CD8-positive, alpha-beta memory T cell (primary cell): ENCODE measurements around the gene ZCCHC7. TPM values are rescaled to one million over a fixed set of nuclear protein-coding genes. Genes with fewer than 3 reads are reported as not detected.

Experiments
- CTCF ChIA-PET: fragments of 350-600 bp; sonication (Branson Sonifier 250); formaldehyde crosslinking; loops from one replicate; lab custom pipeline; 2021; ENCODE audit warnings: antibody characterized with exemption; lab: Charles Lee
- POLR2A ChIA-PET: fragments of 350-600 bp; sonication (Branson Sonifier 250); formaldehyde crosslinking; loops from one replicate; lab custom pipeline; 2021; ENCODE audit warnings: antibody characterized with exemption; lab: Charles Lee
- DNase-seq, 5 donors: peaks; one replicate each; pipeline versions ENCODE4 v3.0.0 to v3.0.0-alpha.2; 2020 to 2022; ENCODE audit warnings: mixed read lengths in 1 of 5
- H3K27ac ChIP-seq: one replicate; pipeline ENCODE4 v1.7.0; 2013; ENCODE audit warnings: low read depth, mild to moderate bottlenecking, low read length, moderate library complexity
- H3K27me3 ChIP-seq: 2 replicates; pipeline ENCODE4 v1.7.0; 2013; ENCODE audit warnings: low read length, mild to moderate bottlenecking; ENCODE audit not compliant: insufficient read depth, poor library complexity, severe bottlenecking
- H3K36me3 ChIP-seq: 2 replicates; pipeline ENCODE4 v1.7.0; 2013; ENCODE audit warnings: mild to moderate bottlenecking, low read length, moderate library complexity; ENCODE audit not compliant: insufficient read depth
- H3K4me1 ChIP-seq: 2 replicates; pipeline ENCODE4 v1.7.0; 2013; ENCODE audit warnings: mild to moderate bottlenecking, low read length, moderate library complexity; ENCODE audit not compliant: insufficient read depth
- H3K4me3 ChIP-seq: 2 replicates; pipeline ENCODE4 v1.7.0; 2013; ENCODE audit warnings: mild to moderate bottlenecking, low read length
- H3K9me3 ChIP-seq: 2 replicates; pipeline ENCODE4 v1.7.0; 2013; ENCODE audit warnings: mild to moderate bottlenecking, low read length
- H3K27ac Mint-ChIP-seq, 8 donors: one replicate each; pipeline ENCODE4 v1.8.0; 2020 to 2021; ENCODE audit warnings: mixed read lengths in 8 of 8, mild to moderate bottlenecking in 6 of 8, inconsistent platforms in 3 of 8, moderate library complexity in 3 of 8
- H3K27me3 Mint-ChIP-seq, 2 donors: one replicate each; pipeline ENCODE4 v1.8.0; 2020 to 2021; ENCODE audit warnings: mixed read lengths in 2 of 2, mild to moderate bottlenecking in 1 of 2, moderate library complexity in 1 of 2
- H3K36me3 Mint-ChIP-seq, 3 donors: one replicate each; pipeline ENCODE4 v1.8.0; 2020 to 2021; ENCODE audit warnings: mixed read lengths in 3 of 3, inconsistent platforms in 1 of 3, mild to moderate bottlenecking in 1 of 3
- H3K4me1 Mint-ChIP-seq, 3 donors: one replicate each; pipeline ENCODE4 v1.8.0; 2020 to 2021; ENCODE audit warnings: mixed read lengths in 3 of 3, inconsistent platforms in 1 of 3, mild to moderate bottlenecking in 1 of 3
- H3K4me3 Mint-ChIP-seq, 7 donors: one replicate each; pipeline ENCODE4 v1.8.0; 2020 to 2021; ENCODE audit warnings: mixed read lengths in 7 of 7, mild to moderate bottlenecking in 6 of 7, moderate library complexity in 4 of 7, inconsistent platforms in 2 of 7
- H3K9me3 Mint-ChIP-seq, 5 donors: one replicate each; pipeline ENCODE4 v1.8.0; 2020 to 2022; ENCODE audit warnings: mixed read lengths in 5 of 5, mild to moderate bottlenecking in 3 of 5, moderate library complexity in 2 of 5, inconsistent platforms in 1 of 5
- polyA plus RNA-seq: library from polyadenylated mRNA; unstranded; fragments of 300-500 nt; fragmentation: Illumina TruSeq; gene quantifications from one replicate; pipeline ENCODE4 v1.2.3, GENCODE V29; 2021
- total RNA-seq, 2 experiments: library from RNA; stranded (reverse); gene quantifications; one replicate each; pipeline ENCODE4 v1.2.3, GENCODE V29; 2021

The ZCCHC7 gene
- total and polyA plus RNA-seq, 3 experiments from 2014 or later = 25.6 to 35.2 (median 27.1) TPM

GRCh38 chr9:37329576-37329975 lies 209.2 kb downstream of the ZCCHC7 start:
- no peak overlapping the region for H3K27ac Mint-ChIP-seq
- peaks cover 0 to 12% (median 0%) of the 10 kb centered on the region in 3 donors for H3K36me3 Mint-ChIP-seq
- no peak overlapping the region for H3K4me3 Mint-ChIP-seq
- no peaks in the 10 kb centered on the region for H3K27me3 ChIP-seq
- H3K4me1 Mint-ChIP-seq = no peaks in the 10 kb centered on the region
- no peaks in the 10 kb centered on the region for H3K36me3 ChIP-seq
- H3K27me3 Mint-ChIP-seq = no peaks in the 10 kb centered on the region
- no peak for DNase-seq
- POLR2A ChIA-PET = no interaction called here
- H3K4me1 ChIP-seq = no peaks in the 10 kb centered on the region
- H3K27ac ChIP-seq = no peak overlapping the region
- CTCF ChIA-PET = interaction anchor here (1.0 to 2.1 kb wide), 4 partner anchors 29 to 456 kb away, joined by 3 to 12 read pairs (median 5); no protein-coding TSS in a partner anchor
- no peaks in the 10 kb centered on the region for H3K9me3 Mint-ChIP-seq
- H3K9me3 ChIP-seq = no peaks in the 10 kb centered on the region
- no peak overlapping the region for H3K4me3 ChIP-seq

- no peaks in the 10 kb centered on the region for H3K9me3 Mint-ChIP-seq
- Histone ChIP-seq H3K27ac (no peak overlapping the region), H3K9me3 (no peaks in the 10 kb centered on the region), H3K4me1 (no peaks in the 10 kb centered on the region), H3K36me3 (no peaks in the 10 kb centered on the region), H3K27me3 (no peaks in the 10 kb centered on the region), H3K4me3 (no peak overlapping the region)
- no peak overlapping the region for H3K27ac Mint-ChIP-seq
- H3K36me3 Mint-ChIP-seq = peaks cover 0 to 9% (median 0%) of the 10 kb centered on the region in 3 donors
- H3K27me3 Mint-ChIP-seq = no peaks in the 10 kb centered on the region
- DNase-seq = no peak
- ChIA-PET POLR2A (no interaction called here), CTCF (no interaction called here)
- no peak overlapping the region for H3K4me3 Mint-ChIP-seq
- no peaks in the 10 kb centered on the region for H3K4me1 Mint-ChIP-seq
Measured at GRCh38 chr9:37331871-37332270, 211.5 kb downstream of the ZCCHC7 start.

GRCh38 chr9:37332578-37332977 lies 212.2 kb downstream of the ZCCHC7 start:
- CTCF ChIA-PET = no interaction called here
- no peaks in the 10 kb centered on the region for H3K4me1 ChIP-seq

GRCh38 chr9:37333288-37333687 lies 212.9 kb downstream of the ZCCHC7 start:
- DNase-seq = no peak
- Mint-ChIP-seq H3K36me3 (peaks cover 0 to 3% (median 0%) of the 10 kb centered on the region in 3 donors), H3K9me3 (no peaks in the 10 kb centered on the region), H3K4me3 (no peak overlapping the region), H3K27me3 (no peaks in the 10 kb centered on the region), H3K27ac (no peak overlapping the region), H3K4me1 (no peaks in the 10 kb centered on the region)
- Histone ChIP-seq H3K27me3 (no peaks in the 10 kb centered on the region), H3K36me3 (no peaks in the 10 kb centered on the region), H3K4me1 (no peaks in the 10 kb centered on the region), H3K4me3 (no peak overlapping the region), H3K27ac (no peak overlapping the region), H3K9me3 (no peaks in the 10 kb centered on the region)
- POLR2A ChIA-PET = no interaction called here
- CTCF ChIA-PET = no interaction called here

More at GRCh38 chr9:37332578-37332977, 212.2 kb downstream of the ZCCHC7 start:
- Mint-ChIP-seq H3K4me3 (no peak overlapping the region), H3K36me3 (peaks cover 0 to 6% (median 0%) of the 10 kb centered on the region in 3 donors), H3K27me3 (no peaks in the 10 kb centered on the region), H3K27ac (no peak overlapping the region), H3K9me3 (no peaks in the 10 kb centered on the region), H3K4me1 (no peaks in the 10 kb centered on the region)
- Histone ChIP-seq H3K27me3 (no peaks in the 10 kb centered on the region), H3K4me3 (no peak overlapping the region), H3K9me3 (no peaks in the 10 kb centered on the region), H3K36me3 (no peaks in the 10 kb centered on the region), H3K27ac (no peak overlapping the region)
- no peak for DNase-seq
- POLR2A ChIA-PET = no interaction called here

- Histone ChIP-seq H3K27ac (no peak overlapping the region), H3K36me3 (no peaks in the 10 kb centered on the region), H3K9me3 (no peaks in the 10 kb centered on the region), H3K4me1 (no peaks in the 10 kb centered on the region), H3K4me3 (no peak overlapping the region), H3K27me3 (no peaks in the 10 kb centered on the region)
- Mint-ChIP-seq H3K4me3 (no peak overlapping the region), H3K27me3 (no peaks in the 10 kb centered on the region), H3K36me3 (peaks cover 0 to 1% (median 0%) of the 10 kb centered on the region in 3 donors), H3K4me1 (no peaks in the 10 kb centered on the region), H3K9me3 (no peaks in the 10 kb centered on the region), H3K27ac (no peak overlapping the region)
- DNase-seq = no peak
- ChIA-PET POLR2A (no interaction called here), CTCF (no interaction called here)
Measured at GRCh38 chr9:37335238-37335637, 214.9 kb downstream of the ZCCHC7 start.

- Histone ChIP-seq H3K27me3 (no peaks in the 10 kb centered on the region), H3K4me1 (no peaks in the 10 kb centered on the region), H3K36me3 (no peaks in the 10 kb centered on the region), H3K27ac (no peak overlapping the region), H3K4me3 (no peak overlapping the region), H3K9me3 (no peaks in the 10 kb centered on the region)
- ChIA-PET CTCF (interaction anchor here (0.6 to 1.4 kb wide), 2 partner anchors 426 to 463 kb away, joined by 4 to 6 read pairs; no protein-coding TSS in a partner anchor), POLR2A (no interaction called here)
- H3K27ac Mint-ChIP-seq = no peak overlapping the region
- no peak for DNase-seq
- H3K4me1 Mint-ChIP-seq = no peaks in the 10 kb centered on the region
- H3K36me3 Mint-ChIP-seq = peaks cover 0 to 1% (median 0%) of the 10 kb centered on the region in 3 donors
- H3K4me3 Mint-ChIP-seq = no peak overlapping the region
- no peaks in the 10 kb centered on the region for H3K9me3 Mint-ChIP-seq
- no peaks in the 10 kb centered on the region for H3K27me3 Mint-ChIP-seq
Measured at GRCh38 chr9:37336150-37336549, 215.8 kb downstream of the ZCCHC7 start.

- no peaks in the 10 kb centered on the region for H3K27me3 ChIP-seq
- H3K4me1 ChIP-seq = no peaks in the 10 kb centered on the region
- H3K9me3 Mint-ChIP-seq = no peaks in the 10 kb centered on the region
- H3K4me1 Mint-ChIP-seq = no peaks in the 10 kb centered on the region
- no peak overlapping the region for H3K27ac ChIP-seq
- H3K4me3 ChIP-seq = no peak overlapping the region
- DNase-seq = no peak
- H3K36me3 ChIP-seq = no peaks in the 10 kb centered on the region
- H3K4me3 Mint-ChIP-seq = no peak overlapping the region
- ChIA-PET POLR2A (interaction anchor here (0.6 kb wide), 1 partner anchor 37 kb away, joined by 5 read pairs; no protein-coding TSS in a partner anchor), CTCF (interaction anchor here (1.4 kb wide), 1 partner anchor 464 kb away, joined by 6 read pairs; no protein-coding TSS in a partner anchor)
- H3K36me3 Mint-ChIP-seq = peaks cover 0 to 1% (median 0%) of the 10 kb centered on the region in 3 donors
- no peaks in the 10 kb centered on the region for H3K9me3 ChIP-seq
- H3K27ac Mint-ChIP-seq = no peak overlapping the region
- no peaks in the 10 kb centered on the region for H3K27me3 Mint-ChIP-seq
Measured at GRCh38 chr9:37337301-37337890, 217.0 kb downstream of the ZCCHC7 start.

- no peaks in the 10 kb centered on the region for H3K9me3 Mint-ChIP-seq
- H3K36me3 Mint-ChIP-seq = peaks cover 0 to 1% (median 0%) of the 10 kb centered on the region in 3 donors
- H3K4me3 Mint-ChIP-seq = no peak overlapping the region
- Histone ChIP-seq H3K27ac (no peak overlapping the region), H3K36me3 (no peaks in the 10 kb centered on the region), H3K4me1 (no peaks in the 10 kb centered on the region), H3K4me3 (no peak overlapping the region), H3K27me3 (no peaks in the 10 kb centered on the region), H3K9me3 (no peaks in the 10 kb centered on the region)
- ChIA-PET POLR2A (interaction anchor here (0.6 kb wide), 1 partner anchor 36 kb away, joined by 5 read pairs; no protein-coding TSS in a partner anchor), CTCF (no interaction called here)
- no peaks in the 10 kb centered on the region for H3K4me1 Mint-ChIP-seq
- H3K27ac Mint-ChIP-seq = no peak overlapping the region
- no peaks in the 10 kb centered on the region for H3K27me3 Mint-ChIP-seq
- no peak for DNase-seq
Measured at GRCh38 chr9:37338218-37338617, 217.8 kb downstream of the ZCCHC7 start.
